ENCODE data around the gene OOSP3.

GRCh38 chr11:59898046-59898445 lies 19.5 kb downstream of the OOSP3 start:
- no peak for TF ChIP-seq POLR2A (IDR thresholded peaks at IDR 0.05; ENCODE audit: low read depth, low read length)
- TF ChIP-seq POLR2AphosphoS5 (IDR thresholded peaks at IDR 0.05; ENCODE audit: low read depth, low read length) = no peak
